Endothelial cell of umbilical vein (primary cell): ENCODE measurements around the gene ANKRD36C. TPM values are rescaled to one million over a fixed set of nuclear protein-coding genes. Genes with fewer than 3 reads are reported as not detected.
"Not testable (repeated sequence)": the region's sequence is repeated elsewhere in the genome, so short reads cannot be mapped to it uniquely, and the experiment has no call there.

ENCODE experiments used
- BruUV-seq: library from RNA; stranded (reverse); fragments of 400-500 nt; replicated peaks from 2 replicates; lab custom pipeline; 2021; lab: Mats Ljungman, UMichigan
- CTCF ChIA-PET: fragments of 300-600, 350-600 bp; sonication (Branson Sonifier 250); formaldehyde crosslinking; loops from one replicate; lab custom pipeline; 2021; ENCODE audit warnings: antibody characterized with exemption, inconsistent platforms; lab: Charles Lee
- POLR2A ChIA-PET: fragments of 300-600, 350-600 bp; sonication (Branson Sonifier 250); formaldehyde crosslinking; loops from one replicate; lab custom pipeline; 2021; ENCODE audit warnings: antibody characterized with exemption, inconsistent platforms; lab: Charles Lee
- DNase-seq: peaks from one replicate; pipeline ENCODE4 v3.0.0-alpha.2; 2011; ENCODE audit warnings: low read depth, low spot score
- FAIRE-seq: peaks from 2 replicates; lab custom pipeline; 2011; peaks lifted over from hg19 to GRCh38; lab: Jason Lieb, UNC
- H2AFZ ChIP-seq: 2 replicates; pipeline ENCODE4 v1.6.0; 2012; ENCODE audit warnings: low read depth, low read length, control low read depth, inconsistent platforms
- H3K27ac ChIP-seq: 2 replicates; pipeline ENCODE4 v1.5.1; 2011; ENCODE audit warnings: low read depth, mild to moderate bottlenecking, control low read depth, low read length, moderate library complexity; ENCODE audit not compliant: insufficient read depth
- H3K27me3 ChIP-seq, 2 experiments: 2 replicates each; pipeline versions ENCODE4 v1.6.0 to v1.6.1; 2011; ENCODE audit warnings: low read length in 2 of 2, mixed read lengths in 1 of 2; ENCODE audit not compliant: control insufficient read depth in 2 of 2, insufficient read depth in 2 of 2
- H3K36me3 ChIP-seq, 2 experiments: 2 replicates in 1 of 2; 3 replicates in 1 of 2; pipeline ENCODE4 v1.5.1; 2011; ENCODE audit warnings: low read length in 2 of 2, mild to moderate bottlenecking in 1 of 2, moderate library complexity in 1 of 2; ENCODE audit not compliant: control insufficient read depth in 2 of 2, insufficient read depth in 2 of 2; ENCODE audit errors: extremely low read depth in 1 of 2
- H3K4me1 ChIP-seq: 3 replicates; pipeline ENCODE4 v1.5.1; 2011; ENCODE audit warnings: mild to moderate bottlenecking, low read length; ENCODE audit not compliant: control insufficient read depth, insufficient read depth; ENCODE audit errors: extremely low read depth
- H3K4me2 ChIP-seq: 2 replicates; pipeline ENCODE4 v1.6.1; 2011; ENCODE audit warnings: low read length, control low read depth, mixed read lengths; ENCODE audit not compliant: insufficient read depth
- H3K4me3 ChIP-seq, 3 experiments: fragments of 200-600 bp in 1 of 3; sonication (generic), shearing (Covaris generic) in 1 of 3; replicated peaks in 1 of 3; 2 replicates each; pipeline ENCODE4 v1.5.1; 2011 to 2016; ENCODE audit warnings: control low read depth in 3 of 3, low read length in 3 of 3, mild to moderate bottlenecking in 2 of 3, inconsistent platforms in 1 of 3, low read depth in 1 of 3, moderate library complexity in 1 of 3; ENCODE audit not compliant: insufficient read depth in 1 of 3
- H3K79me2 ChIP-seq: 2 replicates; pipeline ENCODE4 v1.6.0; 2012; ENCODE audit warnings: low read length, inconsistent platforms; ENCODE audit not compliant: control insufficient read depth, insufficient read depth
- H3K9ac ChIP-seq: replicated peaks from 2 replicates; pipeline ENCODE3; 2011; ENCODE audit warnings: low read length, control low read depth; ENCODE audit not compliant: insufficient read depth; ENCODE audit errors: extremely low read depth
- H3K9me1 ChIP-seq: replicated peaks from 3 replicates; pipeline ENCODE4 v1.6.0; 2011; ENCODE audit warnings: mild to moderate bottlenecking, low read length; ENCODE audit not compliant: control insufficient read depth, insufficient read depth; ENCODE audit errors: extremely low read depth
- H3K9me3 ChIP-seq: replicated peaks from 2 replicates; pipeline ENCODE4 v1.5.1; 2012; ENCODE audit warnings: low read length, inconsistent platforms; ENCODE audit not compliant: control insufficient read depth, insufficient read depth
- H4K20me1 ChIP-seq: replicated peaks from 2 replicates; pipeline ENCODE3; 2011; ENCODE audit warnings: mild to moderate bottlenecking, low read length; ENCODE audit not compliant: control insufficient read depth, insufficient read depth; ENCODE audit errors: extremely low read depth
- CTCF ChIP-seq, 2 donors: IDR thresholded peaks; 1 replicate in 1 of 2; 2 replicates in 1 of 2; pipeline ENCODE4 v1.5.1; 2011; ENCODE audit warnings: low read length in 2 of 2, mild to moderate bottlenecking in 2 of 2, moderate library complexity in 2 of 2, control low read depth in 1 of 2, inconsistent platforms in 1 of 2, low read depth in 1 of 2; ENCODE audit not compliant: insufficient read depth in 1 of 2; ENCODE audit errors: extremely low read depth in 1 of 2
- EZH2 ChIP-seq: IDR thresholded peaks from 2 replicates; pipeline ENCODE4 v1.6.1; 2012; ENCODE audit warnings: borderline replicate concordance, low read depth, mild to moderate bottlenecking, moderate library complexity, low read length, inconsistent platforms; ENCODE audit not compliant: severe bottlenecking
- FOS ChIP-seq: IDR thresholded peaks from 2 replicates; pipeline ENCODE4 v1.6.1; 2011; ENCODE audit warnings: mild to moderate bottlenecking, low read length, moderate library complexity, borderline replicate concordance; ENCODE audit not compliant: insufficient read depth
- GATA2 ChIP-seq: IDR thresholded peaks from 2 replicates; pipeline ENCODE4 v1.7.0; 2011; ENCODE audit warnings: low read depth, mild to moderate bottlenecking, moderate library complexity, mixed read lengths, low read length; ENCODE audit not compliant: insufficient read length, insufficient read depth
- JUN ChIP-seq: IDR thresholded peaks from 2 replicates; pipeline ENCODE4 v1.6.1; 2011; ENCODE audit warnings: borderline replicate concordance, low read depth; ENCODE audit not compliant: insufficient read length, insufficient read depth
- MAX ChIP-seq: IDR thresholded peaks from 2 replicates; pipeline ENCODE4 v1.6.1; 2011; ENCODE audit not compliant: insufficient read depth, insufficient read length
- MYC ChIP-seq: IDR thresholded peaks from one replicate; pipeline ENCODE4 v1.6.1; 2011; ENCODE audit warnings: mild to moderate bottlenecking, low read depth, low read length
- POLR2A ChIP-seq: IDR thresholded peaks from 2 replicates; pipeline ENCODE4 v1.6.1; 2012; ENCODE audit warnings: low read depth, mild to moderate bottlenecking, control low read depth, low read length
- POLR2AphosphoS5 ChIP-seq: IDR thresholded peaks from 2 replicates; pipeline ENCODE4 v1.6.1; 2012; ENCODE audit warnings: low read depth, mild to moderate bottlenecking, control low read depth, low read length, moderate library complexity; ENCODE audit not compliant: insufficient read depth
- dilution Hi-C: fragments of 300-500 bp; cut with MboI; formaldehyde crosslinking; loops from one replicate; pipeline ENCODE4 v1.15.0; 2019; ENCODE audit warnings: low sequenced_read_pairs; ENCODE audit not compliant: extremely low pct_ligation_motif_present
- intact Hi-C: fragments of 100-400 bp; cut with micrococcal nuclease; formaldehyde crosslinking; loops from one replicate; pipeline ENCODE4 v1.10.0; 2022
- polyA plus RNA-seq, 4 experiments: library from polyadenylated mRNA; depleted of rRNA in 3 of 4; stranded (reverse) in 3 of 4; unstranded in 1 of 4; fragments of >200 nt; gene quantifications; 2 replicates each; pipeline versions ENCODE4 v1.2.1 to v1.2.3, GENCODE V29; 2011 to 2012; ENCODE audit warnings: missing spikeins in 1 of 4
- total RNA-seq: library from RNA; stranded (reverse); gene quantifications from 2 replicates; pipeline ENCODE4 v1.2.3, GENCODE V29; 2021

ANKRD36C gene
- total and polyA plus RNA-seq, 2 donors (not counting 3 experiments of a cell fraction or from before 2014, with no cell fraction given), result 4.4 to 108 TPM

GRCh38 chr2:96024336-96025193 lies 32.9 kb upstream of the ANKRD36C start:
- Histone ChIP-seq H3K79me2 (no peaks in the 10 kb centered on the region), H3K4me2 (no peak overlapping the region), H4K20me1 (no peaks in the 10 kb centered on the region), H3K9ac (no peak overlapping the region), H3K4me1 (no peaks in the 10 kb centered on the region), H3K27ac (no peak overlapping the region), H2AFZ (no peak overlapping the region), H3K36me3 (no peaks in the 10 kb centered on the region), H3K9me3 (no peaks in the 10 kb centered on the region), H3K27me3 (no peaks in the 10 kb centered on the region), H3K4me3 (no peak overlapping the region), H3K9me1 (no peaks in the 10 kb centered on the region)
- dilution Hi-C loops (no loop called here), intact Hi-C loops (no loop called here)
- FAIRE-seq (no peak), DNase-seq (no peak)
- CTCF ChIA-PET, result interaction anchor here (0.6 to 3.9 kb wide), 5 partner anchors 32 to 792 kb away, joined by 3 to 87 read pairs (median 5); partner anchors contain the start of gene CNNM3
- no TSS peak for BruUV-seq
- POLR2A ChIA-PET, result no interaction called here
- TF ChIP-seq FOS, result no peak
- TF ChIP-seq EZH2, result no peak
- no peak for TF ChIP-seq CTCF (IDR thresholded peaks at IDR 0.05; ENCODE audit: extremely low read depth in 1 of 2, insufficient read depth in 1 of 2, low read depth in 1 of 2, low read length in 2 of 2)
- TF ChIP-seq POLR2AphosphoS5, result no peak
- TF ChIP-seq MAX, result no peak
- no peak for TF ChIP-seq POLR2A
- no peak for TF ChIP-seq GATA2
- TF ChIP-seq MYC, result no peak
- TF ChIP-seq JUN, result no peak

GRCh38 chr2:96023701-96024100 lies 32.1 kb upstream of the ANKRD36C start:
- H3K4me1 ChIP-seq, intact Hi-C loops, H3K27ac ChIP-seq, H3K4me3 ChIP-seq, H3K4me2 ChIP-seq, H3K36me3 ChIP-seq, H3K9ac ChIP-seq, H3K27me3 ChIP-seq, H4K20me1 ChIP-seq, H2AFZ ChIP-seq, BruUV-seq, dilution Hi-C loops, FAIRE-seq, H3K79me2 ChIP-seq, POLR2A ChIA-PET, H3K9me1 ChIP-seq, H3K9me3 ChIP-seq, DNase-seq: not testable (repeated sequence)
- CTCF ChIA-PET, result interaction anchor here (1.7 to 3.9 kb wide), 3 partner anchors 31 to 151 kb away, joined by 5 to 87 read pairs (median 44); partner anchors contain the start of gene ADRA2B
